ENCODE results near the gene DDX1.
"Not testable (repeated sequence)": the region's sequence is repeated elsewhere in the genome, so short reads cannot be mapped to it uniquely, and the experiment has no call there.

Gene DDX1

GRCh38 chr2:15675456-15676195 lies 84.0 kb downstream of the DDX1 start:
- Histone ChIP-seq H3K4me3 (ENCODE audit: low read depth, low read length) (no peak overlapping the region), H3K4me1 (no peaks in the 10 kb centered on the region), H3K9me3 (no peaks in the 10 kb centered on the region; the same call in 1 of the 2 replicates), H3K36me3 (no peaks in the 10 kb centered on the region), H3K27me3 (no peaks in the 10 kb centered on the region)
- no peak for TF ChIP-seq CTCF (IDR thresholded peaks at IDR 0.05; ENCODE audit: low read depth, low read length)
- no peak for DNase-seq

- no peaks in the 10 kb centered on the region; the same call in 1 of the 2 replicates for H3K9me3 ChIP-seq
- peak; percentile 28 for DNase-seq
- TF ChIP-seq CTCF (IDR thresholded peaks at IDR 0.05; ENCODE audit: low read depth, low read length) = no peak
- no peaks in the 10 kb centered on the region for H3K36me3 ChIP-seq
- no peaks in the 10 kb centered on the region for H3K27me3 ChIP-seq
- H3K4me1 ChIP-seq = no peaks in the 10 kb centered on the region
- H3K4me3 ChIP-seq (ENCODE audit: low read depth, low read length) = no peak overlapping the region
These were observed 85.6 kb downstream of the DDX1 start for GRCh38 chr2:15677141-15677843.

- H3K9me3 ChIP-seq = no peaks in the 10 kb centered on the region; the same call in 1 of the 2 replicates
- no peak for DNase-seq
- no peak for TF ChIP-seq CTCF (IDR thresholded peaks at IDR 0.05; ENCODE audit: low read depth, low read length)
- H3K4me3 ChIP-seq (ENCODE audit: low read depth, low read length) = no peak overlapping the region
- H3K27me3 ChIP-seq = no peaks in the 10 kb centered on the region
- no peaks in the 10 kb centered on the region for H3K36me3 ChIP-seq
- H3K4me1 ChIP-seq = no peaks in the 10 kb centered on the region
These were observed 86.7 kb downstream of the DDX1 start for GRCh38 chr2:15678346-15678745.

GRCh38 chr2:15678909-15679308 lies 87.2 kb downstream of the DDX1 start:
- no peaks in the 10 kb centered on the region for H3K4me1 ChIP-seq
- no peak overlapping the region for H3K4me3 ChIP-seq (ENCODE audit: low read depth, low read length)
- TF ChIP-seq CTCF (IDR thresholded peaks at IDR 0.05; ENCODE audit: low read depth, low read length) = no peak
- H3K27me3 ChIP-seq = no peaks in the 10 kb centered on the region
- no peaks in the 10 kb centered on the region; the same call in 1 of the 2 replicates for H3K9me3 ChIP-seq
- H3K36me3 ChIP-seq = no peaks in the 10 kb centered on the region
- no peak for DNase-seq

- no peaks in the 10 kb centered on the region; the same call in 1 of the 2 replicates for H3K9me3 ChIP-seq
- DNase-seq = no peak
- no peaks in the 10 kb centered on the region for H3K4me1 ChIP-seq
- TF ChIP-seq CTCF (IDR thresholded peaks at IDR 0.05; ENCODE audit: low read depth, low read length) = no peak
- H3K27me3 ChIP-seq = no peaks in the 10 kb centered on the region
- no peaks in the 10 kb centered on the region for H3K36me3 ChIP-seq
- H3K4me3 ChIP-seq (ENCODE audit: low read depth, low read length) = no peak overlapping the region
These were observed 87.8 kb downstream of the DDX1 start for GRCh38 chr2:15679386-15679924.

- not testable (repeated sequence) for H3K4me3 ChIP-seq (ENCODE audit: low read depth, low read length); H3K36me3 ChIP-seq; DNase-seq; H3K4me1 ChIP-seq; H3K9me3 ChIP-seq; H3K27me3 ChIP-seq
These were observed 88.5 kb downstream of the DDX1 start for GRCh38 chr2:15680132-15680531.
